GM20000 (cell line): ENCODE results near the gene PNPLA3.

ENCODE experiments used
- DNase-seq: peaks from one replicate; pipeline ENCODE4 v3.0.0; 2012; ENCODE audit warnings: low spot score
- CTCF ChIP-seq: IDR thresholded peaks from 2 replicates; pipeline ENCODE4 v1.5.1; 2012; ENCODE audit warnings: mild to moderate bottlenecking, control low read depth; ENCODE audit errors: extremely low read depth, missing control alignments

Gene PNPLA3

DNA sequence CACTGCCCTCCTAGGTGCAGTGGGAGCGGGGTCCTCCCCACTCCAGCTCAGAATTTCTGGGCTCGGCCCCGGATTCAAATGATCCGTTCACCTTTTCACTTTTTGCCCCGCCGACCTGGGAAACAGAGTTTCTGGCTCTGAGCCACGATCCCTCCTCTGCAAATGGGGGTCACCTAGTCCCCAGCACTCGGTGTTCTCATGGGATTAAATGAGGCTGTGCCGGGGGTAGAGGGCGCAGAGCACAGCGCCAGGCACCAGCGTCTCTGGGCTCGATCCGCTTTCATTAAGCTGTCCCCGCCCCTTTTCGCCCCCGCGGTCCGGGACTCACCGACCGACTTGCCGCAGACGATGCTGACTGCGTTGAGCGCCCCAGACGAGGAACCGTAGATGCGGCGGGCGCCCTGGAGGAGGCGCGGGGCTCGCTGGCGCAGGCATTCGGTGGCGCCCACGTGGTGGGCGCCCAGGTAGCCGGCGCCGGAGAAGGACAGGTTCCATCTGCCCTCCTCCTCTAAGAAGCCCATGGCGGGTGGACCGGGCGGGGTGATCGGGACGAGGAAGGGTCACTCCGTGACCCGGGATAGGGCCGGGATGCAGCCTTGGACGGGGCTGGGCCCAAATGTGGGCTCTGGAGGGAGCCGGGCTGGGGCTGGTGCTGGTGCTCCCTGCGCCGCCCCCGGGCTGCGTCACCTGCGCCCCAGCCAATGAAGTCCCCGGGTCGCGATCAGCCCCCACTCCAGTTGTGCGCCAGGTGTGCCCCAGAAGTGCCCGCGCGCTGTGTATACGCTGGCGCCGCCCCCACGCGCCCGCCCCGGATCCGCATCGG lies 32.0 kb upstream of the PNPLA3 start, which contains the start of gene PNPLA5:
TSS of gene PNPLA5 (minus strand) at position 654 of the 823 bp plus-strand sequence. CDS start at position 521, 133 bp downstream.
- no peak for DNase-seq
- no peak for TF ChIP-seq CTCF

GRCh38 chr22:43892183-43892894 lies 31.3 kb upstream of the PNPLA3 start:
- no peak for TF ChIP-seq CTCF
- DNase-seq, result no peak

DNA sequence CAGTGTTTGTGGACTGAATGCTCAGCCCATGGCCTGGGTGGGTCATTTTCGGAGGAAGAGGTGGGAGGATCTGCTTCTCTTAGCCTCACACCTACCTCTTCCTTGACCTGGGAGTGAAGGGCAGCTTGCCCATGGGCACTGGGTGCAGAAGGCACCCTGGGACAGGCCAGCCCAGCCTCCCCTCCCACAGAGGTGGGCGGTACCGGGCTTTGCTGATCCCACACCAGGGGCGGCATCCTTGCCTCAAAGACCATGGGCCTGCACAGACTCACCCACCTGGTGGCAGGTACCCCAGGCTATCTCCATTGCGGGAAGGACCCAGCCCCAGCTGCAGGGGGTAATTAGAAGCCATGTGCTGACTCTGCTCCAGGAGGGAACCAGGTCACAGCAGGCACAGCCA lies 30.3 kb upstream of the PNPLA3 start:
- no peak for TF ChIP-seq CTCF
- no peak for DNase-seq

- DNase-seq, result no peak
- no peak for TF ChIP-seq CTCF
Observed at GRCh38 chr22:43894122-43894521, 29.5 kb upstream of the PNPLA3 start.

DNA sequence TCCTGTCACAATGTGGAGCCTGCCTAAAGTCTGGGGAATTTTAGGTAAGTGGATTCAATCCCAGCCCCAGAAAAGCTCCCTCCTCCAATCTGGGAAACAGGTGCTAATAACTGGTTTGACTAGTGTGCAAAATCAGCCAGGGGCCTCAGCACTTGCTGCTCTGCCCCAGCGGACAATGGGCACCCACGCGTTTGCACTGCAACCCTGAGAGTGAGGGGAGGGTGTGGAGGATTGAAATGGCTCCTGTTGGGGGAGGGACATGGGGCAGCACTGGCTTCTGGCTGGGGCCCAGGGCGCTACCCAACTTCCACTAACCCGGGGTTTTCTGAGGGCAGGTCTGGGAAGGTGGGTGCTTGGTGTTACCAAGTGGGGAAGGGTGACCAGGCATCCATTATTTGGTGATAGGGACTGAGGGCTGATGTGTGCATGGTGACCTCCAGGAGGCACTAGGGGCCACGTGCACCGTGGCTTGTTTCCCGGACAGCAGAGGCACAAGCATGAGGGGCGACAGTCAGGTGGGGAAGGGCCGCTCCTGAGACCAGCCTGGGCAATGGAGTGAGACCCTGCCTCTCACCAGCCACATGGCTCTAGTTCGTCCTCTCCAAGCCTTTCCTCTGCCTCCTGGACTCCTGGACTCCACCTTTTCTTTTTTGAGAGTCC lies 27.5 kb upstream of the PNPLA3 start:
- TF ChIP-seq CTCF, result no peak
- DNase-seq, result no peak

DNA sequence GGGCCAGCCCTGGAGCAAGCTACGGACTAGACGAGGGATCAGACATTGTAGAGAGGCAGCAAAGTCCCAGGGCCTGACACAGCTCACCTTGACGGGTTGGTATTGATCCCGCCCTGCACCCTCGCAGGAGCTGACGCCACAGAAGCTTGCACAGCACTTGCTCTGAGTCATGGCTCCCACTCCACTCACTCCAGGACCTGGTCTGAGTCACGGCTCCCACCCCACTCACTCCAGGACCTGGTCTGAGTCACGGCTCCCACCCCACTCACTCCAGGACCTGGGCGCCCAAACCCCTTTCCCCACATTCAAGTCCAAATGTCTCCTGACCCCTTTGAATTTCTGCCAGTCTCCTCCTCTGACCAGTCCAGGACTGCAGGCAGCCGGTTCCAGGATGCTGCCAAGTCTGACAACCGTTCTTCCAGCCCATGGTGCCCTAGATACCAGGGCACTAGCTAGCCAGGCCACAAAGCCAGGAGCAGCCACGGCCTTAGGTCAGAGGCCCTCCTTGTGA lies 25.8 kb upstream of the PNPLA3 start:
- TF ChIP-seq CTCF, result no peak
- DNase-seq, result no peak
